ENCODE results near the gene CXorf38. TPM values are rescaled to one million over a fixed set of nuclear protein-coding genes. Genes with fewer than 3 reads are reported as not detected.

The CXorf38 gene
- total RNA-seq, 1 experiment from 2014 or later: 10.5 TPM

DNA sequence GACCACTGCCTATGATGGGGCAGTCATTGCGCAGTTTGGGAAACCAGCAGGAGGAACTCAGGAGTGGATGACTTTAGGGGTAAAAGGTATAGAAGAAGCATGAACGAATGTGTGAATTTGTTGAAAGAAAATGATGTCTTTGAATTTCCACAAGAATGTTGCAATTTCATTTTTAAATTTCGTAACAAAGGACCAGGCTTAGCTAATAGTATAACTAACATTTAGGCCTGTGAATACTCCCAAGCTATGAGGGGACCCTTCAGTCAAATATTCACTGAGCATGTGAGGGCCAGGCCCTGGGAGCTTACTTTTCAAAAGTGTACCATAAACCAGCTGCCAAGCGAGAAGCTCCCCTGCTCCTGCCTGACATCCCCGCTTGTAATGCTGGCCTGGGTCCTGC lies 18.9 kb downstream of the CXorf38 start:
- Histone ChIP-seq H3K23ac (ENCODE audit: insufficient read length, low read depth, low read length) (no peak overlapping the region), H3K14ac (ENCODE audit: insufficient read depth, low read length) (no peak overlapping the region), H2BK12ac (ENCODE audit: insufficient read length, low read depth, low read length) (no peak overlapping the region), H2BK15ac (ENCODE audit: low read depth, low read length) (no peak overlapping the region), H3K4me2 (ENCODE audit: insufficient read depth, insufficient read length, low read length) (no peak overlapping the region), H4K20me1 (ENCODE audit: control insufficient read depth, insufficient read depth, insufficient read length) (no peaks in the 10 kb centered on the region), H4K8ac (replicated peaks; ENCODE audit: insufficient read length, low read depth, low read length) (no peak overlapping the region), H3K23me2 (ENCODE audit: insufficient read length, low read depth, low read length, poor library complexity, severe bottlenecking) (no peaks in the 10 kb centered on the region), H3K18ac (ENCODE audit: insufficient read length, low read depth, low read length) (no peak overlapping the region), H4K91ac (ENCODE audit: insufficient read length, low read depth, low read length) (no peak overlapping the region), H2BK20ac (ENCODE audit: low read depth, low read length, poor library complexity, severe bottlenecking) (no peak overlapping the region), H2BK5ac (ENCODE audit: insufficient read length, low read length) (no peak overlapping the region), H3K27ac (ENCODE audit: insufficient read length, low read depth, low read length) (no peak overlapping the region), H2BK120ac (ENCODE audit: low read depth, low read length, poor library complexity, severe bottlenecking) (no peak overlapping the region), H4K5ac (ENCODE audit: insufficient read length, low read depth, low read length) (no peak overlapping the region), H2AK5ac (ENCODE audit: insufficient read length, low read length) (no peak overlapping the region), H3K4me1 (ENCODE audit: insufficient read depth, low read length) (no peaks in the 10 kb centered on the region), H3K56ac (ENCODE audit: insufficient read length, low read depth, low read length) (no peak overlapping the region), H3K4ac (ENCODE audit: low read depth, low read length) (no peak overlapping the region), H3T11ph (ENCODE audit: low read length) (no peak overlapping the region), H3K9ac (ENCODE audit: extremely low read depth, insufficient read length, low read length) (no peak overlapping the region), H3K79me1 (ENCODE audit: insufficient read depth, low read depth, low read length, poor library complexity, severe bottlenecking) (no peaks in the 10 kb centered on the region), H3K79me2 (ENCODE audit: insufficient read depth, low read length) (no peaks in the 10 kb centered on the region), H3K9me3 (ENCODE audit: control insufficient read depth, low read depth, low read length) (no peaks in the 10 kb centered on the region), H2AFZ (ENCODE audit: low read length) (no peak overlapping the region), H3K27me3 (ENCODE audit: insufficient read depth, low read length) (no peaks in the 10 kb centered on the region)
- Mint-ChIP-seq H3K27me3 (ENCODE audit: low read depth) (peaks cover 2% of the 10 kb centered on the region), H3K4me3 (no peak overlapping the region), H3K4me1 (peaks cover 0 to 8% of the 10 kb centered on the region in 2 experiments; a peak in 1 of 4 replicates), H3K27ac (no peak overlapping the region), H3K36me3 (ENCODE audit: insufficient read depth in 1 of 3, low read depth in 3 of 3) (peaks cover 11 to 38% (median 29%) of the 10 kb centered on the region in 3 experiments; a peak in 6 of 7 replicates), H3K9me3 (peaks cover 39 to 57% of the 10 kb centered on the region in 2 experiments)
- TF ChIP-seq, protein P1, sequence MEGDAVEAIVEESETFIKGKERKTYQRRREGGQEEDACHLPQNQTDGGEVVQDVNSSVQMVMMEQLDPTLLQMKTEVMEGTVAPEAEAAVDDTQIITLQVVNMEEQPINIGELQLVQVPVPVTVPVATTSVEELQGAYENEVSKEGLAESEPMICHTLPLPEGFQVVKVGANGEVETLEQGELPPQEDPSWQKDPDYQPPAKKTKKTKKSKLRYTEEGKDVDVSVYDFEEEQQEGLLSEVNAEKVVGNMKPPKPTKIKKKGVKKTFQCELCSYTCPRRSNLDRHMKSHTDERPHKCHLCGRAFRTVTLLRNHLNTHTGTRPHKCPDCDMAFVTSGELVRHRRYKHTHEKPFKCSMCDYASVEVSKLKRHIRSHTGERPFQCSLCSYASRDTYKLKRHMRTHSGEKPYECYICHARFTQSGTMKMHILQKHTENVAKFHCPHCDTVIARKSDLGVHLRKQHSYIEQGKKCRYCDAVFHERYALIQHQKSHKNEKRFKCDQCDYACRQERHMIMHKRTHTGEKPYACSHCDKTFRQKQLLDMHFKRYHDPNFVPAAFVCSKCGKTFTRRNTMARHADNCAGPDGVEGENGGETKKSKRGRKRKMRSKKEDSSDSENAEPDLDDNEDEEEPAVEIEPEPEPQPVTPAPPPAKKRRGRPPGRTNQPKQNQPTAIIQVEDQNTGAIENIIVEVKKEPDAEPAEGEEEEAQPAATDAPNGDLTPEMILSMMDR (conservative IDR thresholded peaks at IDR 0.05): no peak
- no peak for DNase-seq
- no CpG with 5 or more reads among the region's 5 CpGs for WGBS (ENCODE audit: extremely low coverage, insufficient read length, low lambda C conversion rate)
